HG02870 (cell line): ENCODE measurements around the gene LRBA.

ENCODE experiments used
- ATAC-seq: cut with Tn5 transposase; IDR thresholded peaks from one replicate; pipeline ENCODE4 v1.9.1; 2021; ENCODE audit warnings: mild to moderate bottlenecking, moderate library complexity; ENCODE audit not compliant: unreplicated experiment

LRBA gene

DNA sequence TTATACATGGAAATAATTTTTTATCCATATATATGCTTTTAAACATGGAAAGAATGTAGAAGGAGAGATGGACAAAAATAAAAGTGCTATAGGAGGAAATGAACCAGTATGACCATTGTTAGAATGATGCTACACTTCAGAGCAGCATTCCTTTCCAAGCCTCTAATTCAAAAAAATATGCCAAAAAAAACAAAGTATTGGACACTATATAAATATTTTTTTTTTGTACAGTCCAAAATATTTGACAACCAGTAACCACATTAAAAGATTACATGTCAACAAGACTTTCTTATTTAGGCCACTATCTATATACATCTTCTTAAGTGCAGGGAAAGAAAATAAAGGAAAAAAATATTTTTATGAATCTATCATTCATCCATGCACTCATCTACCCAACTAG, 198.6 kb downstream of the LRBA start:
- ATAC-seq = no peak

DNA sequence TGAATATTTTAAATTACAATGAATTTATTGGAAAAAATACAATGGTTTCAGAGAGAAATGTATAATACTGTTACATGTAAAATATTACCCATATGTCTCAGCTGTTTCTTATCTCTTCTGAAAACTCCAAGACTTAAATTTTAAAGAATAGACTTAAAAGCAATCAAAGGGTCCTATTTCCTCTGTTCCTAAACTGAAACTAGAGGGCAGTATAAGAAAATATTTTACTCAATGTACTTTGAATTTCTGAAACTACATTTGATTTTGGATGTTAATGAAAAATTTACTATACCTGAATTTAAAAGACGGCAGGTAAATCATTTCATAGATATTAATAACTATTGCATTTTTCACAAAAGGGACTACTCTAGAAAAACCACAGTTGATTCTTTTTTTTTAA, 200.2 kb downstream of the LRBA start:
- no peak for ATAC-seq

DNA sequence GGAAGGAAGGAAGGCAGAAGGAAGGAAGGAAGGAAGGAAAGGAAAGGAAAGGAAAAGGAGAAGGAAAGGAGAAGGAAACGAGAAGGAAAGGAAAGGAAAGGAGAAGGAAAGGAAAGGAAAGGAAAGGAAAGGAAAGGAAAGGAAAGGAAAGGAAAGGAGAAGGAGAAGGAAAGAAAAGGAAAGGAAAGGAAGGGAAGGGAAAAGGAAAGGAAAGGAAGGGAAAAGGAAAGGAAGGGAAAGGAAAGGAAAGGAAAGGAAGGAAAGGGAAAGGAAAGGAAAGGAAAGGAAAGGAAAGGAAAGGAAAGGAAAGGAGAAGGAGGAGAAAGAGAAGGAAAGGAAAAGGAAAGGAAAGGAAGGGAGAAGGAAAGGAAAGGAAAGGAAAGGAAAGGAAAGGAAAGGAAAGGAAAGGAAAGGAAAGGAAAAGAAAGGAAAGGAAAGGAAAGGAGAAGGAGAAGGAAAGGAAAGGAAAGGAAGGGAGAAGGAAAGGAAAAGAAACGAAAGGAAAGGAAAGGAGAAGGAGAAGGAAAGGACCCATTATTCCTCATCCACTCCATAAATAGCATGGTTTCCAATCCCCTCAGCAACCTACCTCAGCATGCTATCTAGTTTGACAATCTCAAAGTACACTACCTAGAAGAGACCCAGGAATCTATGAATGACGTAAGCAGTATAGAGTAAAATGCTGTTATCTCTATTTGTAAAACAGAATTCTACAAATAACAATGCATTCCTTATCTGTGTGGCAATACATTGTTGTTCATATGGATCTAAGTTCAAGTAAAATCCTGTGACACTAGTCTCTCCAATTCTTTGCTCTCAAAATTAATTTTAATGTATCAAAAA, 209.7 kb downstream of the LRBA start:
- ATAC-seq = no peak

DNA sequence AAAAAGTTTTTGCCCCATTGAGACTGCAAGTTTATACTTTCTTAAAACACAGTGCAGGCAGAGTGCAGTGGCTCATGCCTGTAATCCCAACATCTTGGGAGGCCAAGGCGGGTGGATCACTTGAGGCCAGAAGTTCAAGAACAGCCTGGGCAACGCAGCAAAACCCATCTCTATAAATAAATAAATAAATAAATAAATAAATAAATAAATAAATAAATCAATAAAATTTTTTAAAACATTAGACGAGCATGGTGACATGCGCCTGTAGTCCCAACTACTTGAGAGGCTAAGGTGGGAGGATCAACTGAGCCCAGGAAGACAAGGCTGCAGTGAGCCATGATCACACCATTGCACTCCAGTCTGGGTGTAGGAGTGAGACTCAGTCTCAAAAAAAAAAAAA, 213.3 kb downstream of the LRBA start:
- ATAC-seq = no peak

DNA sequence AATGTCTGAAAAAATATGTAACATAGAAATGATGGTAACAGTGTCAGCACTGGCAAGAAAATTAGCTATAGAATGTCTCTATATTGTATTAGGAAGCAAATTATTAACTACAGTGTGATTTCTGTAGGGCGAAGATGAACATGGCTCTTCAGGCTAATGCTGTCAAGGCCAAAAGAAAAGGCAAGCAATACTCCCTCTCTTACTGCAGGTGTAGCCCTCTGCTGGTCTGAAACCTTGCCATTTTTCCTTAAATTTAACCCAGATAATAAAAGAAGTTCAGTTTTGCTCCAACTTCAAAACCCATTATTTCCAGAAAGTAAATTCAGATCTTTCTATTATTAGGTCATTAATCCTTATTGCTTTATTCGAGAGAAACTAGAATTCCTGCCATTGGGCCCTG, 215.9 kb downstream of the LRBA start:
- no peak for ATAC-seq

DNA sequence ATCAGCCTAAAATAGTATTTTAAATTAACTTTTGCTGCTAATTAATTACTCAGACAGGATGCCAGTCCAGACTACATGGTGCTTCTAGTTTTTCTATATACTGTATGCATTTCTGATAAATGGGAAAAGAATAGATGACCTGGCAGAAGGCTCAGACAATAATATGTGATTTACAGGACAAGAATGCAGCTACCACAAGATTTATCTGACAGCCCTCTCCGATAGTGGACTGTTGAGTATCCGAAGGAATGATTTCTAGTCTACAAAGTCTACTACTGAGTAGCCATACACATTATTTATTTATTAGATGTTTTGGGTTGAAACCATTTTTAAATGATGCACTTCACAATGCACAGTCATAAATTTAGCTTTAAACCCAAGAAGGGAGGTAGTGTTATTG, 220.4 kb downstream of the LRBA start:
- no peak for ATAC-seq

DNA sequence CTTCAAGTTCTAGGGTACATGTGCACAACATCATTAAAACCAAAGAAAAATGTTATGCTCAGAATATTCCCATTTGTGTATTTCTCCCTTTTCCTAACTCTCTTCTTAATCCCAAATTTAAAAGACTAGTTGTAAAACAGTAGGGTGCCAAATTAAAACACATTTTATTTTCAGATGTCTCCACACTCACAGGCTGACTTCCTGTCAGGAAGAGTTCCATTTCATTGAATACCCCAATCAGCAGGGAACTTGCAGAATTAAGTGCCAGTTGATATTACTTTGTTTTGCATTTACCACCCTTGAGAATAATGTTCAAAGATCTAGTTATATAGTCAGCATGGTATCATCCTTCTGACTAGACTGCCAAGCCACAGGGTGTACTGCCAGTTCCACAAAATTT, 225.2 kb downstream of the LRBA start:
- no peak for ATAC-seq

DNA sequence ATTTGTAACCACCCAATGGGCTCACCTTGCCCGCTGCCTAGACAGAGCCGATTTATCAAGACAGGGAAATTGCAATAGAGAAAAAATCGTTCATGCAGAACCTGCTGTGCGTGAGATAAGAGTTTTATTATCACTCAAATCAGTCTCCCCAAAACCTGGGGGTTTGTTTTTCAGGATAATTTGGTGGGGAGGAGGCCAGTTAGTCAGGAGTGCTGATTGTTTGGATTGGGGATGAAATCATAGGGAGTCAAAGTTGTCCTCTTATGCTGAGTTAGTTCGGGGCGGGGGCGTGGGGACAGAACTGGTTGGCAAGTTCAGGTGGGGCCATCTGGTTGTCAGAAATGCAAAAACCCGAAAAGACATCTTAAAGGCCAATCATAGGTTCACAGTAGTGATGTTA, 230.1 kb downstream of the LRBA start:
- ATAC-seq = no peak

DNA sequence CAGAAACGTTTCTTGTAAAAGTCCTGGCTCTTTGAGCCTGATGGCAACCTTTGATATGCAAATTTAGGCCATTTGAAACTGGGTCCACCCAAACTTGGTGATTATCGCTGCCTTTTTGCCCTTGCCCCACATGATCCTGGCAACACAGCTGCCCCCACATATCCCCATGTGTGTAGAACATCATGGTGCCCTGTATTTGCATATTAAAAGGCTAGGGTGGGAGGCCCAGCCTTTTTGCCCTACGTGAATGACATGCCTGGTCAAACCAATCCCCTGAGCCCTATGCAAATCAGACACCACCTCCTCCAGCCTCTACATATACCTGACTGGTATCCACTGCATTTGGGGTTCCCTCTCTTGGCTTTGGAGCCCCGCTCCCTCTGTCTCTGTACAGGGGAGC, 230.8 kb downstream of the LRBA start:
- ATAC-seq = no peak

DNA sequence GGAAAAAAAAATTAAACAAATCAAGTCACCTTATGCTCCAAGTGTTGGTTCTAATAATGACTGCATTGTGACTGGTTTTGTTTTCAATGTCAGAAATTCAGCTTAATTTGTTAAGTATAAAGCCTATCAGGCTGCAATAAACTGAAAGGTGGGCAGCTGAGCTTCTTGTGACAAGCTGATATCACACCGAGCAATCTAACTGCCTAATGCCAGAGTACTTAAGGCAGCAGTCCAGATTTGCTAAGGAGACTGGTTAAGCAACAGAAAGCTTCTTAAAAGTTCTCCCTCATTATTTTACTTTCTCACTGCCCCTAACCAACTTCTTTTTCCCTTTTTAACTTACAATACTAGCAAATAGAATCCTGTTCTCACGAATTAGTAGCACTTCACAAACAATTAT, 232.2 kb downstream of the LRBA start:
- no peak for ATAC-seq

DNA sequence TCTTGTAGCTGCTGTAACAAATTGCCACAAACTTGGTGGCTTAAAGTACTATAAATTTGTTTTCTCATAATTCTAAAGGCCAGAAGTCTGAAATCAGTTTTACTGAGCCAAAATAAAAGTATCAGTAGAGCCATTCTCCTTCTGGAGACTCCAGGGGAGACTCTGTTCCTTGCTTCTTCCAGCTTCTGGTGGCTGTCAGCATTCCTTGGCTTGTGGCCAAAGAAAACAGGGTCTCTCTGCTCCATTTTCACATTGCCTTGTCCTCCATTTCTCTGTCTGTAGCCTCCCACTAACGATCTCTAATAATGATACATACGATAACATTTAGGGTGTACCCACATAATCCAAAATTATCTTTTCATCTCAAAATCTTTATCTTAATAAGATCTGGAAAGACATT, 232.8 kb downstream of the LRBA start:
- ATAC-seq = no peak

DNA sequence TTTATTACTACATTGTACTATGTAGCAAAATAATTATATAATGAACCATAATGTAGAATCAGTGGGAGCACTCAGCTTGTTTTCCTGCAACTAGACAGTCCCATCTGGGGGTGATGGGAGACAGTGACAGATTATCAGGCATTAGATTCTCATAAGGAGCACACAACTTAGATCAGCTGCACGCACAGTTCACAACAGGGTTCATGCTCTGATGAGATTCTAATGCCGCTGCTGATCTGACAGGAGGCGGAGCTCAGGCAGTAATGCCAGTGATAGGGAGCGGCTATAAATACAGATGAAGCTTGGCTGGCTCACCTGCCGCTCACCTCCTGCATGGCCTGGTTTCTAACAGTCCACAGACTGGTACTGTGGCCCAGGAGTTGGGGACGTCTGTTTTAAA, 233.9 kb downstream of the LRBA start:
- no peak for ATAC-seq

DNA sequence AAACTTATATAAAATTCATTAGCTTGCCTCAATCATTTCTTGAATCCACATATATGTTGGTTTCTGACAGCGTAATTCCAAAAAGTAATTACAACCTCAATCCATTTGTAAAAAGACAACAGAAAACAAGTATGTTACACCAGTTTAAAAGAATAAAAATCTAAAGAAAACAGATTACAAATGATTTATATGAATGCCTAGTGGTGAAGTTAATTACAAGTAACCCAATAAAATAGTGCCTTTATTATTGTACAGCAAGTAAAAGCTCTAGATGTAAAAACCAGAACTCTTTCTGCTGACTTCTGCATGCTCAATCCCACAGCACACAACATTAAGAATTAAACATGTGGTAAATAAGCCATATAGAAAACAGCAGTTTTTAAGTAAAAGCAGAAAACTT, 235.4 kb downstream of the LRBA start:
- ATAC-seq = no peak

DNA sequence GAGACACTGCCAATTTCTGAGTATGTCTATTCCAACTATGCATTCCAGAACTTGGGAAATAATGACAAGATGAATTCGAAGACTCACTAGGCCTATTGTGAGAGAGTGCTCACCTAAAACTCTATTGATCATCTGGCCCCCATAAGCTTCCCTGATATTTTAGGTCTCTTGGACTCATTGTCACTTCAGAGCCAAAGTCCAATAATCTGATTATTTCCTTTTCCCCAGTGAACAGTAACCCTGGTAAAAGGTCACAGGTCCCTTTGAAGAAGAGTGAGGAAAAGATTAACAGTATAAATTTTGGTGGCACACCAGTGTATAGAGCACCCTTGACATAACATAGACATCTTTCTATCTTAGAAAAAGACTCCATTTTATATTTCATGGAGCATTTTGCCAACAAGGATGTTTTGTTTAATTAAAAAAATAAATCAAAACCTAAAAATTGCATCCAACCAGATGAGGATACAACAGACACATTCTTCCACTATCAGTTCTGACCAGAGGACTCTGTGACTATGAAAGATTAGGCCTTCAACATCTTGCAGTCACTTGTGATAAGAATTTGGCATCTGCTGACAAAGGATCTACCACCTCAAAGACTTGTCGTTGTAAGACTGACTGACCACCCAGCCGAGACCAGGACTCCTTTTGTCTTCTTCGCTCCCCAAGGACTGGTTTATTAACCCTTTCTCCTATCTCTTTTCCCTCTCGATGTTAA, 241.2 kb downstream of the LRBA start:
- ATAC-seq = no peak

DNA sequence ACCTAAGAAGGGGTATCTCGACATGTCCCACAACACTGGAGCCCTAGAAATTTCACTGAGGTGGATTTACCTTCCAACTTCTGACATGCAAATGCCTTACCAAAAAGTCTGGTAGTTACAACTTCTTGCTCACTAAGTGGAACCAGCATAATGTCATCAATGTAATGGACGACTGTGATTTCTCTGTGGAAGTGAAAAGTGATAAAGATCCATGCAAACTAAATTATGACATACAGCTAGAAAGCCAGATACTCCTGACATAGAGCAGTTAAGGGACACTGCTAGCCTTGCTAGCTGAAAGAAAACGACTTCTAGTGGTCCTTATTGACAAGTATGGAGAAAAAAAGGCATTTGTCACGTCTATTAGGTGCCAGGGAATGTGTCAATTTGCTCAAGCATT, 242.1 kb downstream of the LRBA start:
- no peak for ATAC-seq

DNA sequence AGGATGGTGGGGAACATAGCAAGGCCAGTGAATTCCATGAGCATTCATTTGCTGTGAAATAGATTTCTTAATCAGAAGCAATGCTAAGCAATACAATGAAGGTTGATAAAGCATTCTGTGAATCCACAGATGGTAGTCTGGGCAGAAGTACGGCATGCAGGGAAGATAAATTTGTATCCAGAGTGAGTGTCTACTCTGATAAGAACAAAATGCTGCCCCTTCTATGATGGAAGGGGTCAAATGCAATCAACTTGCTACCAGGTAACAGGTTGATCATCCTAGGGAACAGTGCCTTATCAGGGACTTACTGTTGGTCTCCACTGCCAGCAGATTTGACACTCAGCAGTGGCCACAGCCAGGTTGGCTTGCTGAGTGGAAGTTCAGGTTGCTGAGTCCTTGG, 243.7 kb downstream of the LRBA start:
- no peak for ATAC-seq

DNA sequence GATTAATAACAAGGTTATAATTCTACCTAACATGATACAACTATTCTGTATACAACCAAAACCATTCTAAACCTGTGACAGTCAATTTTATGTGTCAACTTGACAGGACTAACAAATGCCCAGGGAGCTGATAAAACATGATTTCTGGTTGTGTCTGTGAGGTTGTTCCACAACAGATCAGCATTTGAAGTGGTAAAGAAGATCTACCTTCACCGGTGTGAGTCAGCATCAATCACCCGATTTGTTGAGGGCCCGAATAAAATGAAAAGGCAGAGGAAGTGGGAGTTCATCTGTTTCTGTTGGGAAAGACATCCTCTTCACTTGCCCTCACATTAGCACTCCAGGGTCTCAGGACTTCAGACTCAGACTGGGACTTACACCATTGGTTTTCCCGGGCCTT, 245.2 kb downstream of the LRBA start:
- no peak for ATAC-seq

DNA sequence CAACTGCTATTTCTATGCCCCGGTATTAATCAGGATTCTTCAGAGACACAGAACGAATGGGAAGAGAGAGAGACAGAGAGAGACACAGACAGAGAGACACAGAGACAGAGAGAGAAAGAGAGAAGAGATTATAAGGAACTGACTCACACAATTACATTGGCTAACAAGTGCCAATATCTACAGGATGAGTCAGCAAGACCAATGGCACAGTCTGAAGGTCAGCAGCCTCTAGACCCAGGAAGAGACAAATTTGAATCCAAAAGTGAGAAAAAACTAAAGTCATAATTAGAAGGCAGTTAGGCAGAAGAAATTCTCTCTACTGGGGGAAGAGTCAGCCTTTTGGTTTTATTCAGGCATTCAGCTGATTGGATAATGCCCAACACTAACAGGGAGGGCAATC, 245.8 kb downstream of the LRBA start:
- no peak for ATAC-seq

DNA sequence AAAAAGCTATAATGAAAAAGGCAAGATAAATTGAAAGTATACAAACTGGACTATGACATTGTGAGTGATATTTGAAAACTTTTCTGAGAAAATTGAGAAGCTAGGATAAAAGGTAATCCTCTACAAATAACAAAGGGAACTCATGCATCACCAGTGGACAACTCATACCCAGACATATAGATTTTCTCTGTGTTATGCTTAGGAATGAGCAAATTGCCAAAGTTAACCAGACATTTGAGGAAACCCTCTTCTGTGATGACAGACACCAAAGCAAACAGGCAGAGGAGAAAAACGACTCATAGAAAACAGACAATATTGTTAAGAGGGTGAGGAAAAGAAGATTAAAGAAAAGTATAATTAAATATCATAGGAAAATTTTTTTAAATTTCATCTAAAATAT, 246.6 kb downstream of the LRBA start:
- no peak for ATAC-seq

DNA sequence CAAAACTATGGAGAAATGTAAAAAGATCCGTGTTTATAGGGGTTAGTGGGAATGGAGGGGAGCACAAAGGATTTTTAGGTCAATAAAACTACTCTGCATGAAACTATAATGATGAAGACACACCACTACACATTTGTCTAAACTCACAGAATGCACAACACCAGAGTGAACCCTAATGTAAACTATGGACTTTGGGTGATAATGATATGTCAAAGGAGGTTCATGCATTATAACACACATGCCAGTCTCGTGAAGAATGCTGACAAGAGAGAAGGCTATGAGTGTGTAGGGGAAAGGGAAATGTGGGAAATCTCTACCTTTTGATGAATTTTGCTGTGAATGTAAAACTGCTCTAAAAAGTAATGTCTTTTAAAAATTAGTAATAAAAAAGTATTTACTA, 249.9 kb downstream of the LRBA start:
- ATAC-seq = no peak

DNA sequence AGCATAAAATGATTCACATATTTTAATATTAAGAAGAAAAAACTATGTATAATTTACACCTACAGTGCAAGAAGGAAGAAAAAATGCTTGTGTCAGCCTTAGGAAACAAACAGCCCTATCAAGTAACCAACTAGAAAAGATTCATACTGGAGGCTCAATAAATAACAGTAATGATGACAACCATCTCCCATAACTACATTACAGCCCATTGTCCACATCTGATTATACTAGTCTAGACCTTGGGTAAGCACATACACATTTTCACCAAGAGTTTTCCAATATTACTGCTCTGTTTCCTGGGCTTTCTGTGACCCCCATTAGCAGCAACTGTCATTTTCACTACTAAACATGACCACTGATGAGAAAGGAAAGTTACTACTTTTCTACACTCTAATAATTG, 263.4 kb downstream of the LRBA start:
- no peak for ATAC-seq

DNA sequence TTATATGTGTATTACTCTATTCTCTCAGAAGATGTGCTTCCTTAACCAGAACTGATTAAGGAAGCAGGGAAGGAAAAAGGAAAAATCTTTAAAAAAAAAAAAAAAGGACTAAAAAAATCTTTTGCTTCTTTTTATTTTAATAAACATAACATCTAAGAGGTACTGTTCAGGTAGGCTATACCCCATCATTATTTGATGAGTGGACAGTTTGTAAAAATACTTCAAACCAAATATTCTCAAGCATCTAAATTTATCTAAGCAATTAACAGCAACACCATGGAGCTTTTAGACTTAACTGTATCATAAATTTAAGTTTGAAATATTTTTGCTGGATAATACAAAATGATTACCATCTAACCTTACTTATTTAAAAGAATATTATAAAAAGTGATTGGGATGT, 264.3 kb downstream of the LRBA start:
- no peak for ATAC-seq

DNA sequence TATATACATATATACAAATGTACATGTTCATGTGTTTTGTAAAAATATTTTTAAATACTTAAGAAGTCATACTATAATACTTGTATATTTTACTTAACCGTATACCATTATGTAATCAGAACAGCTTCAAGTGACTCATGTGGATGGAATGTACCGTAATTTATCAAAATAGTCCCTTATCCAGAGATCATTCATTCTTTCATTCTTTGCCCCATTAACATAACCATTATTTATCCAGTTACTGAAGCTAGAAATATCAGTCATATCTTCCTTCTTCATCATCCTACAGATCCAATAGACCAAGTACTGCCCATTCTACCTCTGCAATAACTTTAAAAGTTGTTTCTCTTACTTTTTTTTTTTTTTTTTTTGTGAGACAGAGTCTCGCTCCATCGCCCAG, 268.9 kb downstream of the LRBA start:
- ATAC-seq = no peak
